CD4-positive, CD25-positive, alpha-beta regulatory T cell (primary cell): Measurements from ENCODE around the gene AGTRAP. TPM values are rescaled to one million over a fixed set of nuclear protein-coding genes. Genes with fewer than 3 reads are reported as not detected.

ENCODE experiments used
- polyA plus RNA-seq, 4 donors: library from polyadenylated mRNA; unstranded; fragments of 300-500 nt; fragmentation: Illumina TruSeq; gene quantifications; one replicate each; pipeline ENCODE4 v1.2.3, GENCODE V29; 2021
- total RNA-seq: library from RNA; stranded (reverse); gene quantifications from one replicate; pipeline ENCODE4 v1.2.3, GENCODE V29; 2022

Gene AGTRAP
- total and polyA plus RNA-seq, 5 donors from 2014 or later: 25.2 to 113 (median 65.2) TPM

Other genes with a start within 250 kb of the AGTRAP start
- gene FBXO2, start 81.7 kb upstream of the AGTRAP start, total RNA-seq: 2.1 TPM
- gene FBXO2, start 81.7 kb upstream of the AGTRAP start, polyA plus RNA-seq: 10 to 100 TPM in 2 of 4 donors, 1 to 10 TPM in 2; 3.9 to 10.6 (median 7.0) TPM
- gene FBXO44, start 81.3 kb upstream of the AGTRAP start, total RNA-seq: 43.7 TPM
- 1 to 10 TPM; 5.5 to 9.5 (median 7.4) TPM for gene FBXO44, start 81.3 kb upstream of the AGTRAP start, polyA plus RNA-seq
- gene FBXO6, start 71.9 kb upstream of the AGTRAP start, total RNA-seq: 5.9 TPM
- gene FBXO6, start 71.9 kb upstream of the AGTRAP start, polyA plus RNA-seq: 10 to 100 TPM in 3 of 4 donors, 1 to 10 TPM in 1; 9.4 to 18.4 (median 17.3) TPM
- 28.7 TPM for gene MAD2L2, start 55.0 kb upstream of the AGTRAP start, total RNA-seq
- 10 to 100 TPM; 49.3 to 75.3 (median 55.3) TPM for gene MAD2L2, start 55.0 kb upstream of the AGTRAP start, polyA plus RNA-seq
- not detected for gene DRAXIN, start 44.4 kb upstream of the AGTRAP start, total RNA-seq
- under 1 TPM in 2 of 4 donors, not detected in 2; 0.06 to 0.11 TPM for gene DRAXIN, start 44.4 kb upstream of the AGTRAP start, polyA plus RNA-seq
- not detected for gene C1orf167, start 26.1 kb downstream of the AGTRAP start, total RNA-seq
- 1 to 10 TPM in 2 of 4 donors, under 1 TPM in 1, not detected in 1; 0.61 to 1.3 (median 1.0) TPM for gene C1orf167, start 26.1 kb downstream of the AGTRAP start, polyA plus RNA-seq
- 35.0 TPM for gene MTHFR, start 69.8 kb downstream of the AGTRAP start, total RNA-seq
- 1 to 10 TPM; 5.6 to 7.6 (median 6.6) TPM for gene MTHFR, start 69.8 kb downstream of the AGTRAP start, polyA plus RNA-seq
- 13.5 TPM for gene CLCN6, start 70.1 kb downstream of the AGTRAP start, total RNA-seq
- gene CLCN6, start 70.1 kb downstream of the AGTRAP start, polyA plus RNA-seq: 1 to 10 TPM; 1.6 to 3.0 (median 2.4) TPM
- gene NPPA, start 111.6 kb downstream of the AGTRAP start, total RNA-seq: not detected
- not detected for gene NPPA, start 111.6 kb downstream of the AGTRAP start, polyA plus RNA-seq
- not detected for gene NPPB, start 122.8 kb downstream of the AGTRAP start, total RNA-seq
- gene NPPB, start 122.8 kb downstream of the AGTRAP start, polyA plus RNA-seq: not detected
- 24.1 TPM for gene KIAA2013, start 190.3 kb downstream of the AGTRAP start, total RNA-seq
- 10 to 100 TPM; 33.6 to 69.2 (median 45.6) TPM for gene KIAA2013, start 190.3 kb downstream of the AGTRAP start, polyA plus RNA-seq
- gene PLOD1, start 198.6 kb downstream of the AGTRAP start, total RNA-seq: 2.9 TPM
- gene PLOD1, start 198.6 kb downstream of the AGTRAP start, polyA plus RNA-seq: 1 to 10 TPM; 2.2 to 6.6 (median 4.7) TPM
- gene MFN2, start 244.3 kb downstream of the AGTRAP start, total RNA-seq: 39.1 TPM
- gene MFN2, start 244.3 kb downstream of the AGTRAP start, polyA plus RNA-seq: 10 to 100 TPM; 30.0 to 38.1 (median 35.4) TPM